ENCODE measurements around the gene IHH.

The IHH gene

DNA sequence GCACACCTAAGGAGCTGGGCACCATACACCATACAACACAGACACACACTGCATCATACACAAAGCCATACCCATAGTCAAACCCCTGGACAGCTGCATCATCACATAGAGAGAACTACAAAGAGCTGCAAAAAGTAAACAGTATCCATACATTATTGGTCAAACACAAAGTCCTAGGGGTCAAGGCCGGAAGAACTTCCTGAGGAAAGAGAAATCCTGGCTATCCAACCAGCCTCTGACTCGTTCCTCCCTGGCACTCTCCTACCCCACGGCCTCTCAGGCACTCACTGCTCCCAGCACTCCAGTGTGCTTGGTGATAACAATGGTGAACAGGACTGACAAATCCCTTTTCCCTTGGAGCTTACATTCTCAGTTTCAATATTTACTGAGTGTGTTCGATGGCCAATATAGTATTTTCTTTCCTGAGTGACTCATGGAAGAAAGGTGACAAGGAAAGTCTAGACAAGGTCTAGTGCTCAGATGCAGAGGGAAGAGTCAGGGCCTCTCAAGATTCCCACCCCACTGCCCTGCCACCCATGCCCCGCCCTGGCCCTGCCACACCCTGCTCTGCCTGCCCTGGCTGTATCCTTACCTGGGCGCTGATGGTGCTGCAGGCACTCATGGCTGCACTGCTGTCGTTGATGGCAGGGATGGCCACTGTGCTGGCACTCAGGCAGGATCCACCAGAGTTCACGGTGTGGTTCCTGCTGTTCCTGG is 22.8 kb downstream of the IHH start:
- DNase-seq, result no peak

DNA sequence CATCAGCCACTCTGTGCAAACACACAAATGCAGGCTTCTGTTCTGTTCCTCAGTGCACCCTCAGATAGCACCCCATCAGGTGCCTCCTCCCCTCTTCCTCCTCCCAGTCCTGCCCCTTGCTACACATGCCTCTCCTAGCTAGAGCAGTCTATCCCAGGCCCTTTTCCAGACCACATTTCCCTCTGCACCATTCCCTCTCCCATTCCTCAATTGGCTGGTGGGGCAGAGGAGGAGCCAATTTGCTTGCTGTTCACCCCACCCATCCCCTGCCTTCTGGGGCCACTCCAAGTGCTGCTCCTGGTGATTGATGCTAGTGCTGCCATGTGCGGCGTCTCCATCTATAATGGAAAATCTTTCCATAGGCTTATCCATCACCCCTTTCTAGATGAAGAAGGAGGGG is 24.8 kb downstream of the IHH start:
- no peak for DNase-seq

GRCh38 chr2:219034823-219035222 is 25.9 kb downstream of the IHH start:
- no peak for DNase-seq

DNA sequence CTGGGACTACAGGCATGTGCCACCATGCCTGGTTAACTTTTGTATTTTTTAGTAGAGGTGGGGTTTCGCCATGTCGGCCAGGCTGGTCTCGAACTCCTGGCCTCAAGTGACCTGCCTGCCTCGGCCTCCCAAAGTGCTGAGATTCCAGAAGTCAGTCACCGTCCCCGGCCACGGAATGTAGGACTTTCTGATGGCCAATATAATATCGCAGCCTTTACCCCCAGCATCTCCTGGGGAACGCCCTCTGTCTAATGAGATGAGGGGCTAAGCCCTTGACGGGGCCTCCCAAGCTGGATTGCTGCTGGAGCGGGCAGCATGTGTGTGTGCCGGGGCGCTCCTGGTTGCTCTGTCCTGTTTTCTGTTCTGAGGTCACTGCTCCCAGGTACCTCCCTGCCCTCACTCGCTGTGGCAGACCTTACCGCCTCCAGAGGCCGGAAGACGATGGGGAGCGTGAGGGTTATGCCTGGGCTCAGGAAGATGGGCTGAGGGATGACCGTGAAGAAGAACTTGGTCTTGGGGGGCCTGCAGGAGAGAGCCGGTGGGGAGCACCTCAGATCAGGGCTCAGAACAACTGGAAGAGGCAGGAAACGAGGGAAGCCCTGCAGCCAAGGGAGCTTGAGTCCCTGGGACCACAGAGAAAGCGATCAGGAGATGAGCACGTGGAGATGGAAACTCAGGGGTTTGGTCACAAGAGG is 28.5 kb downstream of the IHH start:
- DNase-seq, result no peak

DNA sequence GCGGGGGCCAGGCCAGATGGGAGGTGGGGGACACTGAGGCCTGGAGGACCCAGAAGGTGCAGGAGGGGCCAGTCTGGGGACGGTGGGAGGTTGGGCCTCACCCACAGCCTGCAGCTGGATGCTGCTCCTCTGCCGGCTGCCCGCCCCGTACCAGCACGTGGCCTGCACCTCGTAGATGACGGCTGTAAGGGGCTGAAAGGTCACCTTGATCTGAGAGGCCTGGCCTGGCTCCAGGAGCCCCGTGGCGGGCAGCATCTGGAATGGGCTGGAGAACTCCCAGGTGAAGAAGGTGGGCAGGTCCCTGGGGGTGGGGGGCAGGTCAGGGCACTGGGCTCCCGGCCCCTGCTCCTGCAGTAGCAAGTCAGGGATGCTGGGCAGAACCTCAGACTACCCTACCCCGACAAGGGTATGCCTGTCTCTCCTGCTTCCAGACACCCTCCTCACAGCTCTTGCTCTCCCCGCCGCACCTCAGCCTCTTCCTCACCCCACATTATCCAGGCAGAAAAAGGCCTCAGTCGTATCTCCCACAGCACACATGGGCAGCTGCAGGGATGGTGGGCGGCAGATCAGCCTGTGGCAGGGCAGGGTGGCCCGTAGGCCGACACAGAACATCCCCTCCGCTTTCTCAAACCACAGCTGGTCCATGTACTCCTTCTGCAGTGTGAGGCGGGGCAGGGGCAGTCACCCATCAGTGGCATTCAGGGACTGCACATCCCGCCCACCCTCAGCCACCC is 29.5 kb downstream of the IHH start:
- no peak for DNase-seq

DNA sequence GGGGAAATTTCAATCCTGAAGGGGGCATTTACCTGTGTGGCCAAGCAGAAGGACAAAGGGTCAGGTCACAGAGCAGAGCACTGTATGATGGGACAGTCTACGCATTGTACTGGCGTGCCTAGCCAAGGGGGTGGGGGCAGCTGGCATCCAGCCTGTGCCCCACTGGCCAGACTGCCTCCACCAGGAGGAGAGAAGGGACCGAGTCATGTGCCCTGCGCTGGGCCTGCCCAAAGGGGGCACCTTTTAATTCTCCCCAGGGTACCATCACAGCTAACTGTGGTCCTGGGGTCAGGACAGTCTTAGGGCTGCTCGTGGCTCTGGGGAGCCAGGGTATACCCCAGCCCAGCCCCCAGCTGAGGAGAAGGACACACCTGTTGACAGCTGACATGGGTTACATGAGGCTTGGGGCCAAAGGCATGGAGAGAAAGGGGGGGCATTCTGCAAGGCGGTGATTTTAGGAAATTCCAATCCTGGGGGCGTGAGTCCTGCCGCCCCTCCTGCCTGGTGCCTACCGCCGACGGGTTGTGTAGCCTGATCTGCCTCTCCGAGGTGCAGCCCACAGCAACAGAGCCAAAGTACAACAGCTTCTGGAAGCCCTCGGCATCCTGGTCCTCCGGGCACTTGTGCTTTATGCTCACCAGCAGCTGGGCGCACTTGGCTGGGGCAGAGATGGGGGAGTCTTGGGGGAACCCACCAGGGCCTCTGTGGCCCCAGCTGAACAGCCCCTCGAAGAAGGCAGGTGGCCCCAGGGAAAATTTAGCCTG is 30.4 kb downstream of the IHH start:
- no peak for DNase-seq

DNA sequence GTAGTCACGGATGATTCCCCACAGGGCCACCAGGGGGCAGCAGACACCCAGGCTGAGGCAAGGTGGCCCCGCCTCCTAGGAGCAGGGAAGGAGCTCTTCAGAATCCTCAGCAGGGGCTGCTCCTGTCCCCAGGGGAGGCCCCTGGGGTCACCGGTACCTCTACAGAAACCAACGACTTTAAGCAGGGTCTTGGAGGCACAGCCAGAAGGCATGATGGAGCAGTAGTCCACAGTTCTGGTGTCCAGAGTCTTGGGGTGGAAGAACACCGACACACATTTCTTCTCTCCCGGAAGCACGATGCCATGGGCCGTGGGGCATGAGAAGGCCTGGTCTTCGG is 30.9 kb downstream of the IHH start:
- DNase-seq, result peak; percentile 36 to 71

- no peak for DNase-seq
Observed at GRCh38 chr2:219028996-219029828, 31.5 kb downstream of the IHH start.

DNA sequence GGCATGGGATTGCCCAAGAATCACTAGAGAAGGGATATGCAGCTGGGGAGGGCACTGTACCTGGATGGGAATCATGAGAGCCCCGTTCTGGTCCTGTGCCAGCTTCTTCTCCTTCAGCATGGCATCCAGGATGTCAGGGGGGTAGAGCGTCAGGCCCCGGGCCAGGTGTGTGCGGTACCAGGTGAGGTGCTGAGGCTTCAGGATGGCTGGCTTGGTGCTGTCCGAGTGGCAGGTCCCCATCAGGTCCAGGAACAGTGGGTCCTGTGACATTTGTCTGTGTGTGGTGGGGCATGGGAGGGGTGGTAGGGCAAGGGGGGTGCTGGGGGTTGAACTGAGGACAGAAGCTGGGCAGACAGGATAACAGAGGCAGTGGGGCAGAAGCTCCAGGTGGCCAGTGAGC is 32.6 kb downstream of the IHH start:
- no peak for DNase-seq

DNA sequence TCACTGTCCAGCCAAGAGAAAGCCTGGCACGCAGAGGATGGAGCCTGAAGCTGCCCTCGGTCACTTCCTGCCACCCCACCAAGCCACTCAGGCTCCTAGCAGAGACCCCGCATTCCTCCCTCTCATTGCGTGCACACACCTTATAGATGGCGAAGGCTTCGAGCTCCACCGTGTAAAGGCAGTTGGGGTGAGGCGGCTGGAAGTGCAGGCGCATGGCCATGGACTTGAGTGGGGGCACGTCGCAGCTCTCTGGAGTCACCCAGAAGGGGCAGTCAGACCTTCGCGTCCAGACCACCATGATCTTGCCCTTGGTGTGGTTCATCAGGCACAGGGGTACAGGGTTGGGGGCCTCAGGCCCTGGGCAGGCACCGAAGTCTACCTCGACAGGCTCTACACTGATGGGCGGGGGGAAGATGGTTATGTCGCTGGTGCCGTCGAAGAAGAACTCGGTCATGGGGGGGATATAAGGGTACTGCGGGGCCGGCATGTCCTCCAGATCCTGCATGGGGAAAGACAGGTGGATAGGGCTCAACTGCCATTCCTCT is 33.1 kb downstream of the IHH start:
- DNase-seq, result no peak

- no peak for DNase-seq
Observed at GRCh38 chr2:219026946-219027345, 33.8 kb downstream of the IHH start.

DNA sequence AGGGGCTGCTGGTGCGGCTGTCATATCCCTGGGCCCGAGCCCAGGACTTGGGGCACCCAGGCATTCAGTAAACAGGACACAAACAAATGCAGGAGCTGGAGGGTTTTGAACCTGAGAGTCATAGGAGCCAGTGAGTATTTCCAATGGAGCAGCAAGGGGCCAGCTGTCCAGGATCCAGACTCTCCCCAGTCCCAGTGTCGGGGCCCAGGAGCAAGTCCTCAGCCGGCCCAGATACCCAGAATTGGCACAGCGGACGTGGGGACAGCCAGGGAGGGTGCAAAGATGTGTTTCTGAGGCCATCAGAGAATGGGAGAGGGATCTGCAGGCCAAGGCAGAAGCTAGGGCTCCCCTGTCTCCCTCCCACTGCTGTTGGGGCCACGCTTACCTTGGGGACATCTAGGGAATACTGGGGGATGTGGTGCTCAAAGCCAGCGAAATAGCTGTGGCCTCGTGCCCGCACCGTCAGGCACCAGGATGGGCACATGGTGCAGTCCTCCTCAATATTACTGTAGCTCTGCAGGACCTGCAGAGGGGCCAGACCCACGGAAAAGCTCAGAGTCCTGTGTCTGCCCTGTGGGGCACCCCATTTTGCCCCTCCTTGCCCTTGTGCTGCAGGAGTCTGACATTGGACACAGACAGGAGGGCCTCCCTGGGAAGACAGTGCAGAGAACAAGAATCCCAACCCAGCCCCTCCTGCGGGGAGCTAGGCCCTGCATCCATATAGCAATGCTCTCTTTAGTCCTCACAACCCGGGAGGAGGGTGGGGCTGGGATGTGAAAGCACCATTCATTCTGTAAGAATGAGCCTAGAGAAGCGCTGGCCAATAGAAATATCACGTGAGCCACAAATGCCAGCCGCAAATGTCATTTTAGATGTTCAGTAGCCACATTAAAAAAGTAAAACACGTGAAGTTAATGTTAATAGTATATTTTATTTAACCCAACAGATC is 34.8 kb downstream of the IHH start:
- no peak for DNase-seq

DNA sequence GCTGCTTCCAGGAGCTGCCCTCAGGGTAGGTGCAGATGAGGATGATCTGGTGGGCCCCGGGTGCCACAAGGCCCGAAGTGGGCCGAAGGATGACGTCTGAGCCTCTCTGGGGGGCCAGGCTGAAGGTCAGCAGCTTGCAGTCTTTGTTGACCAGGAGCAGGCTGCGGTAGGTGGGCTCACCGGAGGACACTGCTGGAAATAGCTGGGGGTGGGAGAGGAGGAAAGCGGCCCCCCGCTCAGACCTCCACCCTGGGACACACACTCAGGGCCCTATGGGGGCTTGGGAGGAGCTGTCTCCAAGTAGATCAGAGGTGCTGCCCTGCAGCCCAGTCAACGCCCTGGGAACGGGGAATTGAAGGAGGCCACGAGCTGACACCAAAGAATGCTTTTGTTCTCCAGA is 36.7 kb downstream of the IHH start:
- no peak for DNase-seq

GRCh38 chr2:219023045-219023605 is 37.6 kb downstream of the IHH start:
- DNase-seq, result no peak

DNA sequence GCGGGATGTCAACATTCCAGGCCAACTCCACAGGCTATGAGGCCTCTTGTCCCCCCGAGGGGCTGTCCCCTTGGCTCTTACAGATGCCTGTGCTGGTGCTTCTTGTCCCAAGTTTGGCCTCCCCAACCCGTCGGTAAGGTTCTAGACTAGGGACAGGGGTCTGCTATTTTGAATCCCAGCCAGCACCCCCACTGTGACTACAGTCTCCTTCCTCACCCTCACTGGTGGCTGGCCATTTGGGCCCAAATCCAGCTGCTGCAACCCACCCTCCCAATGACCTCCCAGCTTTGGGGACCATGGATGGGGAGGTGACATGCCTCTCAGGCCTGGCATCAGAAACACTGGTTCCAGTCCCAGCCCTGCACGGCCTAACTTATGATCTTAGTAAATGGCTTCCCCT is 38.1 kb downstream of the IHH start:
- DNase-seq, result no peak

DNA sequence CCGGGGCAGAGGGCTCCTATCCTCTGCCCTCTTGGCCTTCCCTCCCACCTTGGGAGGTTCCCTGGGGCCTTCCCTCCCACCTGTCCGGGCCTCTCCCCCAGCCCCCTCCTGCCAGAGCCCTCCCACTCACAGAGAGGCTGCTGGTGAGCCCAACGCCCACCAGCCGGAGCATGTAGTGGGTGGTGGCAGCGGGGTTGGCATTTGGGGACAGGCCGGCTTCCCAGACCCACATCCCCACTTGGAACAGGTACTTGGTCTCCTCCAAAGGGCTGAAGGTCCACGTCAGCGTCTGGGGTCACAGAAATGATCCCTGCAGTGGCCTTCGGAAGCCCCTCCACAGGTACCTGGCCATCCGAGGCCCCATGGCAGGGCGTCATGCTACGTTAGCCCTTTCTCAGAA is 38.7 kb downstream of the IHH start:
- no peak for DNase-seq

DNA sequence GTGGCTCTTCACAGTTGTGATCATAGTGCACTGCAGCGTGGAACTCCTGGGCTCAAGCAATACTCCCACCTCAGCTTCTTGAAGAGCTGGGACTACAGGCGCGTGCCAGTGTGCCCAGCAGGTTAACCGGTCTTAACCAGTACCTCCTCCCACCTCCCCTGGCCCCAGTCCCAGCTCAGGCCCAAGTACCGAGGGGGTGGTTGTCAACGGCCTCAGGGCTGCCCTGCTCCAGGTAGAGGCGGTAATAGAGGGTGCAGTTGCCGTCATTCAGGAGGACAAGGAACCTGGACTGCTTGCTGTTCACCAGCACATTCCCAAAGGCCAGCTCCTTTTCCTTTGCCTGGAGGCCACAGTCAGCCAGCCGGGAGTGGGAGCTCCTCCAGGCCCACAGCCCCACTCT is 39.1 kb downstream of the IHH start:
- DNase-seq, result no peak

- no peak for DNase-seq
Observed at GRCh38 chr2:219020604-219021365, 39.9 kb downstream of the IHH start.

GRCh38 chr2:219019436-219019835 is 41.3 kb downstream of the IHH start:
- no peak for DNase-seq

GRCh38 chr2:219018726-219019125 is 42.0 kb downstream of the IHH start:
- DNase-seq, result no peak
